ENCODE results near the gene OBI1.

OBI1 gene

GRCh38 chr13:78638216-78638615 lies 20.7 kb downstream of the OBI1 start:
- no peak for DNase-seq

GRCh38 chr13:78636495-78636894 lies 22.5 kb downstream of the OBI1 start:
- DNase-seq: no peak

- no peak for DNase-seq
Measured at GRCh38 chr13:78632996-78633395, 26.0 kb downstream of the OBI1 start.

- no peak for DNase-seq
Measured at GRCh38 chr13:78631077-78631476, 27.9 kb downstream of the OBI1 start.

- DNase-seq: peak; percentile 49
Measured at GRCh38 chr13:78630511-78630910, 28.4 kb downstream of the OBI1 start.

GRCh38 chr13:78625384-78625783 lies 33.6 kb downstream of the OBI1 start:
- no peak for DNase-seq

- DNase-seq: no peak
Measured at GRCh38 chr13:78623132-78623531, 35.8 kb downstream of the OBI1 start.

- no peak for DNase-seq
Measured at GRCh38 chr13:78620936-78621470, 38.0 kb downstream of the OBI1 start.

GRCh38 chr13:78618411-78618810 lies 40.5 kb downstream of the OBI1 start:
- DNase-seq: no peak

- peak; percentile 34 for DNase-seq
Measured at GRCh38 chr13:78611040-78611439, 47.9 kb downstream of the OBI1 start.

- peak; percentile 77 for DNase-seq
Measured at GRCh38 chr13:78610381-78610883, 48.5 kb downstream of the OBI1 start.

- DNase-seq: peak; percentile 60
Measured at GRCh38 chr13:78609464-78610205, 49.3 kb downstream of the OBI1 start.

- DNase-seq: peak; percentile 40
Measured at GRCh38 chr13:78608688-78609463, 50.1 kb downstream of the OBI1 start.

- peak; percentile 40 for DNase-seq
Measured at GRCh38 chr13:78608252-78608687, 50.7 kb downstream of the OBI1 start.

GRCh38 chr13:78607409-78608251 lies 51.3 kb downstream of the OBI1 start:
- peak; percentile 25 for DNase-seq

GRCh38 chr13:78606471-78607408 lies 52.2 kb downstream of the OBI1 start:
- peak; percentile 21 for DNase-seq

- peak; percentile 70 for DNase-seq
Measured at GRCh38 chr13:78604782-78605611, 54.0 kb downstream of the OBI1 start.

GRCh38 chr13:78603240-78603957 lies 55.6 kb downstream of the OBI1 start, which contains the start of gene POU4F1:
TSS of gene POU4F1 (minus strand) at chr13:78603552. CDS start at chr13:78603326, 226 bp downstream.
- DNase-seq: peak; percentile 95

- DNase-seq: peak; percentile 57
Measured at GRCh38 chr13:78602561-78603239, 56.3 kb downstream of the OBI1 start.

All from NCI-H82 (cell line).